ENCODE measurements around the gene TPPP3.

GRCh38 chr16:67396159-67397035 lies 3.1 kb upstream of the TPPP3 start:
- TF ChIP-seq NRF1 (IDR thresholded peaks at IDR 0.05; ENCODE audit: low read depth, low read length) (no peak), FOSL2 (IDR thresholded peaks at IDR 0.05; ENCODE audit: borderline replicate concordance, low read depth) (no peak), CTCF (IDR thresholded peaks at IDR 0.05) (no peak), USF1 (IDR thresholded peaks at IDR 0.05; ENCODE audit: borderline replicate concordance, low read depth) (no peak)
